Measurements from ENCODE around the gene PPARD. TPM values are rescaled to one million over a fixed set of nuclear protein-coding genes. Genes with fewer than 3 reads are reported as not detected.

Gene PPARD
- total RNA-seq, 1 donor from 2014 or later, result 4.9 TPM

- H3K27me3 Mint-ChIP-seq (ENCODE audit: insufficient read depth, low read depth), result peaks cover 2% of the 10 kb centered on the region
- Histone ChIP-seq H3F3A (ENCODE audit: low read depth) (no peaks in the 10 kb centered on the region), H3K4me3 (no peak within 1 kb of the TSS), H3K9ac (no peak within 1 kb of the TSS), H4K20me1 (ENCODE audit: low read depth) (no peaks in the 10 kb centered on the region), H3K27ac (no peak within 1 kb of the TSS), H3K4me1 (no peaks in the 10 kb centered on the region), H3K9me3 (ENCODE audit: low read depth) (no peaks in the 10 kb centered on the region), H3K27me3 (no peaks in the 10 kb centered on the region), H3K36me3 (no peaks in the 10 kb centered on the region), H2AFZ (replicated peaks) (no peak within 1 kb of the TSS), H3K79me2 (ENCODE audit: low read depth) (no peaks in the 10 kb centered on the region), H3K4me2 (peak within 1 kb of the TSS; percentile 59)
- DNase-seq (ENCODE audit: low spot score), result peak; percentile 90
- H3K27ac Mint-ChIP-seq, result no peak within 1 kb of the TSS
- H3K4me3 Mint-ChIP-seq, result peak within 1 kb of the TSS; percentile 35
- H3K4me1 Mint-ChIP-seq, result peaks cover 11% of the 10 kb centered on the region
- no peaks in the 10 kb centered on the region for H3K9me3 Mint-ChIP-seq
- TF ChIP-seq EZH2phosphoT487 (IDR thresholded peaks at IDR 0.05) (no peak), CTCF (IDR thresholded peaks at IDR 0.05) (peak; percentile 74), EZH2 (IDR thresholded peaks at IDR 0.05) (no peak)
- H3K36me3 Mint-ChIP-seq, result peaks cover 4% of the 10 kb centered on the region
Observed at GRCh38 chr6:35297601-35298481, 44.5 kb upstream of the PPARD start, which contains the start of gene DEF6. TSS of gene DEF6 (plus strand) at chr6:35297818. CDS start at chr6:35297857, 39 bp downstream.

GRCh38 chr6:35298625-35299140 is 43.7 kb upstream of the PPARD start:
- Histone ChIP-seq H3F3A (ENCODE audit: low read depth) (no peaks in the 10 kb centered on the region), H3K4me3 (no peak overlapping the region), H3K79me2 (ENCODE audit: low read depth) (no peaks in the 10 kb centered on the region), H3K9me3 (ENCODE audit: low read depth) (no peaks in the 10 kb centered on the region), H3K4me1 (no peaks in the 10 kb centered on the region), H3K27ac (no peak overlapping the region), H2AFZ (replicated peaks) (no peak overlapping the region), H3K27me3 (no peaks in the 10 kb centered on the region), H4K20me1 (ENCODE audit: low read depth) (no peaks in the 10 kb centered on the region), H3K36me3 (no peaks in the 10 kb centered on the region), H3K4me2 (no peak overlapping the region), H3K9ac (no peak overlapping the region)
- H3K27ac Mint-ChIP-seq, result no peak overlapping the region
- no peak overlapping the region for H3K4me3 Mint-ChIP-seq
- no peaks in the 10 kb centered on the region for H3K9me3 Mint-ChIP-seq
- no peak for DNase-seq (ENCODE audit: low spot score)
- peaks cover 16% of the 10 kb centered on the region for H3K4me1 Mint-ChIP-seq
- H3K27me3 Mint-ChIP-seq (ENCODE audit: insufficient read depth, low read depth), result peaks cover 2% of the 10 kb centered on the region
- peaks cover 4% of the 10 kb centered on the region for H3K36me3 Mint-ChIP-seq
- TF ChIP-seq EZH2phosphoT487 (IDR thresholded peaks at IDR 0.05) (no peak), CTCF (IDR thresholded peaks at IDR 0.05) (no peak)

- Mint-ChIP-seq H3K27ac (no peak overlapping the region), H3K4me3 (no peak overlapping the region)
- TF ChIP-seq EZH2 (IDR thresholded peaks at IDR 0.05) (no peak), EZH2phosphoT487 (IDR thresholded peaks at IDR 0.05) (no peak), CTCF (IDR thresholded peaks at IDR 0.05) (no peak)
Observed at GRCh38 chr6:35299674-35300073, 42.7 kb upstream of the PPARD start.

More at GRCh38 chr6:35299674-35300073, 42.7 kb upstream of the PPARD start:
- Histone ChIP-seq H4K20me1 (ENCODE audit: low read depth) (no peaks in the 10 kb centered on the region), H3K9ac (no peak overlapping the region), H3K27ac (no peak overlapping the region), H3K4me3 (no peak overlapping the region), H3K9me3 (ENCODE audit: low read depth) (no peaks in the 10 kb centered on the region), H3K27me3 (no peaks in the 10 kb centered on the region), H3K79me2 (ENCODE audit: low read depth) (no peaks in the 10 kb centered on the region), H2AFZ (replicated peaks) (no peak overlapping the region), H3K36me3 (no peaks in the 10 kb centered on the region), H3F3A (ENCODE audit: low read depth) (no peaks in the 10 kb centered on the region), H3K4me1 (no peaks in the 10 kb centered on the region), H3K4me2 (no peak overlapping the region)
- no peak for DNase-seq (ENCODE audit: low spot score)
- Mint-ChIP-seq H3K9me3 (no peaks in the 10 kb centered on the region), H3K4me1 (peaks cover 16% of the 10 kb centered on the region), H3K27me3 (ENCODE audit: insufficient read depth, low read depth) (peaks cover 2% of the 10 kb centered on the region), H3K36me3 (no peaks in the 10 kb centered on the region)
